HFFc6 (cell line): Measurements from ENCODE around the gene ADCY9. TPM values are rescaled to one million over a fixed set of nuclear protein-coding genes. Genes with fewer than 3 reads are reported as not detected.
"Not testable (repeated sequence)": the region's sequence is repeated elsewhere in the genome, so short reads cannot be mapped to it uniquely, and the experiment has no call there.

ENCODE experiments used
- DNase-seq: peaks from one replicate; pipeline ENCODE4 v3.0.0-alpha.2; 2018
- H3K27ac Mint-ChIP-seq: 2 replicates; pipeline ENCODE4 v1.8.0; 2020; ENCODE audit warnings: mild to moderate bottlenecking, mixed read lengths
- H3K27me3 Mint-ChIP-seq: 2 replicates; pipeline ENCODE4 v1.8.0; 2021; ENCODE audit warnings: mild to moderate bottlenecking, moderate library complexity, mixed read lengths; ENCODE audit not compliant: insufficient read depth
- H3K36me3 Mint-ChIP-seq: 2 replicates; pipeline ENCODE4 v1.8.0; 2021; ENCODE audit warnings: low read depth, mixed read lengths
- H3K4me1 Mint-ChIP-seq: 2 replicates; pipeline ENCODE4 v1.8.0; 2020; ENCODE audit warnings: low read depth, mixed read lengths
- H3K4me3 Mint-ChIP-seq: 2 replicates; pipeline ENCODE4 v1.8.0; 2020; ENCODE audit warnings: mild to moderate bottlenecking, moderate library complexity, mixed read lengths
- H3K9me3 Mint-ChIP-seq: 2 replicates; pipeline ENCODE4 v1.8.0; 2020; ENCODE audit warnings: mild to moderate bottlenecking, mixed read lengths
- CTCF ChIP-seq: fragments of 200-600 bp; sonication (generic); IDR thresholded peaks from 2 replicates; pipeline ENCODE4 v1.5.0; 2021; ENCODE audit warnings: antibody characterized with exemption, mild to moderate bottlenecking
- total RNA-seq, 6 experiments: library from RNA; stranded (reverse); fragmentation: NEBNext Ultra II Directional; extraction: Animal tissue kit (Norgen Biotek cat#: 25700); gene quantifications; 2 replicates in 1 of 6; 3 replicates in 5 of 6; pipeline ENCODE4 v1.2.3, GENCODE V29; 2021

The ADCY9 gene
- total RNA-seq, 6 experiments from 2014 or later = 20.8 to 24.8 (median 22.6) TPM

- H3K27me3 Mint-ChIP-seq = peaks cover 1% of the 10 kb centered on the region
- H3K9me3 Mint-ChIP-seq = no peaks in the 10 kb centered on the region
- H3K36me3 Mint-ChIP-seq = peaks cover 14% of the 10 kb centered on the region; the same call in 1 of the 2 replicates
- no peak for TF ChIP-seq CTCF
- H3K4me1 Mint-ChIP-seq = peaks cover 42% of the 10 kb centered on the region
- H3K27ac Mint-ChIP-seq = no peak overlapping the region
- no peak overlapping the region for H3K4me3 Mint-ChIP-seq
- no peak for DNase-seq
These were observed 67.8 kb downstream of the ADCY9 start for GRCh38 chr16:4048481-4048880.

- Mint-ChIP-seq H3K4me3 (no peak overlapping the region), H3K9me3 (no peaks in the 10 kb centered on the region), H3K36me3 (peaks cover 14% of the 10 kb centered on the region; the same call in 1 of the 2 replicates), H3K27me3 (no peaks in the 10 kb centered on the region; the same call in none of the 2 replicates), H3K27ac (no peak overlapping the region), H3K4me1 (peaks cover 19% of the 10 kb centered on the region)
- no peak for DNase-seq
- no peak for TF ChIP-seq CTCF
These were observed 70.0 kb downstream of the ADCY9 start for GRCh38 chr16:4046221-4046620.

- Mint-ChIP-seq H3K36me3 (peaks cover 14% of the 10 kb centered on the region; the same call in 1 of the 2 replicates), H3K4me1 (peaks cover 19% of the 10 kb centered on the region)
- not testable (repeated sequence) for H3K4me3 Mint-ChIP-seq, H3K27ac Mint-ChIP-seq, H3K9me3 Mint-ChIP-seq, H3K27me3 Mint-ChIP-seq, DNase-seq
These were observed 70.7 kb downstream of the ADCY9 start for GRCh38 chr16:4045561-4045960.

- 0 out of 2 replicates have a peak, but pooled peaks cover 4% of the 10 kb centered on the region for H3K36me3 Mint-ChIP-seq
- H3K4me1 Mint-ChIP-seq = peaks cover 11% of the 10 kb centered on the region
- no peak overlapping the region for H3K4me3 Mint-ChIP-seq
These were observed 73.7 kb downstream of the ADCY9 start for GRCh38 chr16:4042581-4042980.

GRCh38 chr16:4038448-4038847, 77.8 kb downstream of the ADCY9 start:
- Mint-ChIP-seq H3K27me3 (no peaks in the 10 kb centered on the region), H3K27ac (no peak overlapping the region), H3K36me3 (no peaks in the 10 kb centered on the region), H3K4me1 (no peaks in the 10 kb centered on the region), H3K4me3 (no peak overlapping the region), H3K9me3 (no peaks in the 10 kb centered on the region)
- DNase-seq = no peak
- no peak for TF ChIP-seq CTCF

More at GRCh38 chr16:4042581-4042980, 73.7 kb downstream of the ADCY9 start:
- no peak for DNase-seq
- Mint-ChIP-seq H3K27me3 (no peaks in the 10 kb centered on the region), H3K9me3 (no peaks in the 10 kb centered on the region), H3K27ac (no peak overlapping the region)
- no peak for TF ChIP-seq CTCF

- H3K27me3 Mint-ChIP-seq, H3K27ac Mint-ChIP-seq, H3K4me1 Mint-ChIP-seq, H3K9me3 Mint-ChIP-seq, DNase-seq, H3K4me3 Mint-ChIP-seq, H3K36me3 Mint-ChIP-seq: not testable (repeated sequence)
These were observed 79.3 kb downstream of the ADCY9 start for GRCh38 chr16:4036952-4037351.

- no peak for DNase-seq
- Mint-ChIP-seq H3K9me3 (no peaks in the 10 kb centered on the region), H3K27ac (no peak overlapping the region), H3K4me1 (no peaks in the 10 kb centered on the region), H3K4me3 (no peak overlapping the region), H3K27me3 (no peaks in the 10 kb centered on the region), H3K36me3 (0 out of 2 replicates have a peak, but pooled peaks cover 3% of the 10 kb centered on the region)
- TF ChIP-seq CTCF = no peak
These were observed 81.3 kb downstream of the ADCY9 start for GRCh38 chr16:4034963-4035362.
